ENCODE data around the gene EXPH5. TPM values are rescaled to one million over a fixed set of nuclear protein-coding genes. Genes with fewer than 3 reads are reported as not detected.

EXPH5 gene
- 0.48 and 1.7 TPM in 2 replicates for total RNA-seq

GRCh38 chr11:108593214-108593922 is at the start of gene EXPH5:
TSS of gene EXPH5 (minus strand) at chr11:108593768. CDS start at chr11:108593536, 232 bp downstream.

GRCh38 chr11:108498046-108498815 is 95.3 kb downstream of the EXPH5 start, which contains the start of gene POGLUT3:
TSS of gene POGLUT3 (minus strand) at chr11:108498384. CDS start at chr11:108498366, 18 bp downstream.

GRCh38 chr11:108467091-108467823 is 126.3 kb downstream of the EXPH5 start, which contains the start of gene C11orf65:
TSS of gene C11orf65 (minus strand) at chr11:108467529. CDS start at chr11:108461559, 5,970 bp downstream.

Other genes with a start within 250 kb of the EXPH5 start
- 0.52 and 1.0 TPM in 2 replicates for gene C11orf65, start 126.2 kb downstream of the EXPH5 start, total RNA-seq
- 40.9 and 43.6 TPM in 2 replicates for gene POGLUT3, start 95.4 kb downstream of the EXPH5 start, total RNA-seq
- gene DDX10, start 71.3 kb upstream of the EXPH5 start, total RNA-seq, result 14.9 and 30.4 TPM in 2 replicates

All from epithelial cell of alveolus of lung (primary cell).